Psoas muscle (tissue), 8 donors: ENCODE data around the gene CEP85L. TPM values are rescaled to one million over a fixed set of nuclear protein-coding genes. Genes with fewer than 3 reads are reported as not detected.

Experiments used
- ATAC-seq, 4 donors: fragments of 200-7000 bp; cut with Tn5 transposase; one replicate each; pipeline ENCODE4 v1.9.1; 2020; ENCODE audit warnings: moderate library complexity in 3 of 4, mild to moderate bottlenecking in 2 of 4
- DNase-seq, 2 donors: peaks; one replicate each; pipeline ENCODE4 v3.0.0-alpha.2; 2020
- H3K27ac ChIP-seq: fragments of 200-600 bp; one replicate; pipeline ENCODE4 v1.8.0; 2022
- H3K27me3 ChIP-seq, 3 donors: fragments of 200-600 bp in 1 of 3; one replicate each; pipeline versions ENCODE4 v1.6.1 to v1.8.0; 2013 to 2022; ENCODE audit warnings: low read length in 2 of 3, mild to moderate bottlenecking in 2 of 3, moderate library complexity in 1 of 3; ENCODE audit not compliant: insufficient read depth in 3 of 3
- H3K36me3 ChIP-seq, 2 donors: fragments of 200-600 bp in 1 of 2; one replicate each; pipeline versions ENCODE4 v1.6.1 to v1.8.0; 2013 to 2022; ENCODE audit warnings: low read depth in 1 of 2, mild to moderate bottlenecking in 1 of 2, moderate library complexity in 1 of 2; ENCODE audit not compliant: insufficient read depth in 1 of 2
- H3K4me1 ChIP-seq: fragments of 200-600 bp; one replicate; pipeline ENCODE4 v1.8.0; 2022
- H3K4me3 ChIP-seq: fragments of 200-600 bp; one replicate; pipeline ENCODE4 v1.8.0; 2022; ENCODE audit warnings: mild to moderate bottlenecking
- H3K9me3 ChIP-seq: fragments of 200-600 bp; one replicate; pipeline ENCODE4 v1.8.0; 2022
- WGBS, 3 donors: extraction: QIAGEN DNeasy Blood & Tissue Kit; methylation state at CpG; one replicate each; pipeline versions ENCODE4 v1.1.6 to v1.1.7; 2013; 5-methylcytosine and 5-hydroxymethylcytosine counted together
- intact Hi-C, 2 donors: fragments of 100-400 bp; cut with DNase I; formaldehyde crosslinking; loops; one replicate each; pipeline versions ENCODE4 v1.11.0 to v1.14.2; 2022
- polyA plus RNA-seq, 3 donors: library from polyadenylated mRNA; stranded (reverse); fragments of 200-250 nt; gene quantifications; one replicate each; pipeline ENCODE4 v1.2.3, GENCODE V29; 2013
- total RNA-seq, 4 donors: library from RNA; stranded (reverse); fragmentation: NEBNext Ultra II Directional in 2 of 4; extraction: Animal tissue kit (Norgen Biotek cat#: 25700) in 2 of 4; gene quantifications; one replicate each; pipeline versions ENCODE4 v1.2.1 to v1.2.4, GENCODE V29; 2021 to 2023
- TF ChIP-seq, protein P1 (sequence below): fragments of 200-600 bp; IDR thresholded peaks from one replicate; pipeline ENCODE4 v1.8.0; 2022; ENCODE audit warnings: antibody characterized with exemption
- donor health status: healthy with polysubstance abuse.
- donor health status: DM: no; HTN: no; CAD: no; lungs with moderate emphysema.
- donor health status: Bipolar disorder and iron deficiency.
- donor health status: healthy.
- donor health status: DM: yes; HTN: yes; CAD: no.
- donor health status: DM: no; HTN: no; CAD: no.
- donor health status: DM: no; HTN: no; CAD: no.
- donor health status: DM: yes; HTN: yes; CAD: no.

CEP85L gene
- total and polyA plus RNA-seq, 7 donors: 2.3 to 25.1 (median 18.9) TPM

DNA sequence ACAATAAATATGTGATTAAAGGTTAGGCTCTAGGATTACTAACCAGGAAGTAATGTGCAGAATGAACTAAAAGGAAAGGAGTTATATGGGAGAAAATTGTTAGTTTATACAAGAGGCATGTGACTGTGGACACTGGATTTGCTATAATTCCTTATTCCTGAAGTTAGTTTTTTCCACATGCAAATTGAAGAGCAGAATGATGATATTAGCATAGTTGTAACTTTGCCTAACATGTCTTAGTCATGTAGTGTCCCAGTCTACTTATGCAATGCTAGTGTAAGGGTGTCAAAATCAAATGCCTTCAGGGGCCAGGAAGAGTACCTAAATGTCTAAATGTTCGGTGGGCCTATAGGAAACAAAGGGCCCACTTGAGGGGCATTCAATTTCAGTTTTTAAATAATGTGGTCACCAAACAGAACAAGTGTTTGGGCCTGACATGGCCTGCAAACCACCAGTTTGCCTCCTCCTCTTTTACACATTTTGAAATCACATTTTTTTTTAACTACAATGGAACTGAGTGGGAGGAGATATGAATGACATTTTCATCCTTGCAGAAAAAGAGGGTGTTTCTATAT is 28.0 kb upstream of the CEP85L start:
- no peak overlapping the region for H3K4me3 ChIP-seq
- no peaks in the 10 kb centered on the region for H3K27me3 ChIP-seq
- no peak for DNase-seq
- intact Hi-C loops: no loop called here
- peaks cover 11% of the 10 kb centered on the region for H3K4me1 ChIP-seq
- no peaks in the 10 kb centered on the region for H3K9me3 ChIP-seq
- WGBS, 3 donors: 82 to 86% (median 83%) methylated on average over 1 of the region's 1 CpG
- no peak overlapping the region for H3K27ac ChIP-seq
- TF ChIP-seq, protein P1, sequence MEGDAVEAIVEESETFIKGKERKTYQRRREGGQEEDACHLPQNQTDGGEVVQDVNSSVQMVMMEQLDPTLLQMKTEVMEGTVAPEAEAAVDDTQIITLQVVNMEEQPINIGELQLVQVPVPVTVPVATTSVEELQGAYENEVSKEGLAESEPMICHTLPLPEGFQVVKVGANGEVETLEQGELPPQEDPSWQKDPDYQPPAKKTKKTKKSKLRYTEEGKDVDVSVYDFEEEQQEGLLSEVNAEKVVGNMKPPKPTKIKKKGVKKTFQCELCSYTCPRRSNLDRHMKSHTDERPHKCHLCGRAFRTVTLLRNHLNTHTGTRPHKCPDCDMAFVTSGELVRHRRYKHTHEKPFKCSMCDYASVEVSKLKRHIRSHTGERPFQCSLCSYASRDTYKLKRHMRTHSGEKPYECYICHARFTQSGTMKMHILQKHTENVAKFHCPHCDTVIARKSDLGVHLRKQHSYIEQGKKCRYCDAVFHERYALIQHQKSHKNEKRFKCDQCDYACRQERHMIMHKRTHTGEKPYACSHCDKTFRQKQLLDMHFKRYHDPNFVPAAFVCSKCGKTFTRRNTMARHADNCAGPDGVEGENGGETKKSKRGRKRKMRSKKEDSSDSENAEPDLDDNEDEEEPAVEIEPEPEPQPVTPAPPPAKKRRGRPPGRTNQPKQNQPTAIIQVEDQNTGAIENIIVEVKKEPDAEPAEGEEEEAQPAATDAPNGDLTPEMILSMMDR: no peak
- ATAC-seq: peak in 2 of 4 donors; percentile 76 to 78
- no peaks in the 10 kb centered on the region for H3K36me3 ChIP-seq

DNA sequence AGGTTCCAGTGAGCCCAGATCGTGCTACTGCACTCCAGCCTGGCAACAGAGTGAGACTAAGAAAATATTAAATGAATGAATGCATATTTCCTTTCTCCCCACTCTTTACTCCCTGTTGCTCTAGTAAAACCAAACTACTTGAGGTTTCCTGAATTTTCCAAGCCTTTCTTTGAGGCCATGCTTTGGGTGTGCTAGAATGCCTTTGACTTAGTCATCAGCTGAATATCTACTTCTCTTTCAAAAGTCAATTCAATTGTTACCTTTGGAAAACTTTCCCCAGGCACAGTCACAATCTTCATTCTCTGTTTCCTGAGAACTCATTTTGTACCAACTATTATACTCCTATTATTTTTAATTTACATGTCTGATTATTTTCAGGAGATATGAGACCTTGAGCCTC is 27.5 kb upstream of the CEP85L start:
- Histone ChIP-seq H3K9me3 (no peaks in the 10 kb centered on the region), H3K4me3 (no peak overlapping the region), H3K27ac (no peak overlapping the region), H3K36me3 (no peaks in the 10 kb centered on the region), H3K27me3 (no peaks in the 10 kb centered on the region), H3K4me1 (peaks cover 11% of the 10 kb centered on the region)
- 90 to 96% (median 94%) methylated on average over 1 of the region's 1 CpG for WGBS, 3 donors
- no peak for DNase-seq
- TF ChIP-seq, protein P1: no peak
- intact Hi-C loops: no loop called here
- ATAC-seq: no peak

DNA sequence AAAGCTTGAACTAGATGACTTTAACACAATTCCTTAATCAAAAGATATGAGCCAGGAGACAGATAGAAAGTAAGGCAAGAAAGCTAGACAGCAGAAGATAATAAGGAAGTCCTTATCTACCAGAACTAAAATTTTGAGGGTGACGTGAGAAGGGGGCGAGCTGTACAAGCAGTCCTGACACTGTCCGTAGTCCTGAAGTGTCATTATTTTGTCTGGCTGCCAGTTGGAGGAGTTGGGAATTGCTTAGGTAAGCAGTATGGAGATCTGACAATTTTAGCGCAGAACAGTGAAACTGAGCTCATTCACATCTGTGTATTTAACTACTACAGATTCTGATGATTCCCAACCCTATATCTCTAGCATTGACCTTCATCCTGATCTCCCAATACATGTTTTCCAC is 25.8 kb upstream of the CEP85L start:
- 63 to 75% (median 64%) methylated on average over 4 of the region's 4 CpGs for WGBS, 3 donors
- Histone ChIP-seq H3K9me3 (no peaks in the 10 kb centered on the region), H3K36me3 (no peaks in the 10 kb centered on the region), H3K4me1 (peaks cover 11% of the 10 kb centered on the region), H3K27me3 (no peaks in the 10 kb centered on the region), H3K4me3 (no peak overlapping the region), H3K27ac (no peak overlapping the region)
- intact Hi-C loops: no loop called here
- TF ChIP-seq, protein P1: no peak
- DNase-seq (no peak), ATAC-seq (peak in 1 of 4 donors; percentile 9)

DNA sequence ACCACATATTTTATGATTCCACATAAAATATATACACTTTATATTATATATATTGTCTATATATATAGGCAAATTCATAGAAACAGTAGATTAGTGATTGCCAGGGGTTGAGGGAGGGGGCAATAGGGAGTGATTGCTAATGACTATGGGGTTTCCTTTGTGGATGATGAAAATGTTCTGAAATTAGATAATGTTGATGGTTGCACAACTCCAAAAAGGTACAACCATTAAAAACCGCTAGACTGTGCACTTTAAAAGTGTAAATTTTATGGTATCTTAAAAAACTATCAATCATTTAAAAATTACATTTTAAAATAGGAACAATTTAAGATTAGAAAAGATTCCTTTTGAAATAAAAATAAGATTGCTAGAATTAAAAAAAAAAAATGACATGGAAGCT is 23.8 kb upstream of the CEP85L start:
- DNase-seq: no peak
- no peak overlapping the region for H3K4me3 ChIP-seq
- TF ChIP-seq, protein P1: no peak
- H3K36me3 ChIP-seq: no peaks in the 10 kb centered on the region
- H3K9me3 ChIP-seq: no peaks in the 10 kb centered on the region
- WGBS, 3 donors: 84 to 94% (median 88%) methylated on average over 1 of the region's 1 CpG
- H3K27ac ChIP-seq: no peak overlapping the region
- no peak for ATAC-seq
- peaks cover 8% of the 10 kb centered on the region for H3K4me1 ChIP-seq
- no peaks in the 10 kb centered on the region for H3K27me3 ChIP-seq
- intact Hi-C loops: no loop called here

DNA sequence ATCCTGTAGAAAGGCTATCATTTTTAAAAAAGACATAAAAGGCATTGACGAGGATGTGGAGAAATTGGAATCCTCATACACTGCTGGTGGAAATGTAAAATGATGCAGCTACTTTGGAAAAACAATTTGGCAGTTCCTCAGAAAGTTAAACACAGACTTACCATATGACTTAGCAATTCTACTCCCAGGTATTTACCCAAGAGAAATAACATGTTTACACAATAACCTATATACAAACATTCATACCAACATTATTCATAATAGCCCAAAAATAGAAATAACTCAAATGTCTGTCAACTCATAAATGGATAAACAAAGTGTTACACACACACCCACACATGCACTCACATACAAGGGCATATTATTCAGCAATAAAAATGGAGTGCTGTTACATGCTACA is 23.4 kb upstream of the CEP85L start:
- H3K9me3 ChIP-seq: no peaks in the 10 kb centered on the region
- no peak overlapping the region for H3K4me3 ChIP-seq
- intact Hi-C loops: loop anchor here in 1 of 2 donors (5.0 kb wide), 1 partner anchor 38 kb away; no protein-coding TSS in a partner anchor
- H3K27ac ChIP-seq: no peak overlapping the region
- peaks cover 12% of the 10 kb centered on the region for H3K4me1 ChIP-seq
- ATAC-seq: peak in 1 of 4 donors; percentile 27
- 54 to 89% (median 68%) methylated on average over 1 of the region's 1 CpG for whole genome bisulfite sequencing, 3 donors
- TF ChIP-seq, protein P1: no peak
- DNase-seq: no peak
- no peaks in the 10 kb centered on the region for H3K36me3 ChIP-seq
- H3K27me3 ChIP-seq: no peaks in the 10 kb centered on the region
